Mesothelial cell of epicardium (in vitro differentiated cells): ENCODE results near the gene C1orf52. TPM values are rescaled to one million over a fixed set of nuclear protein-coding genes. Genes with fewer than 3 reads are reported as not detected.

Experiments used
- DNase-seq, 2 experiments: peaks; one replicate each; pipeline ENCODE4 v3.0.0; 2021; ENCODE audit warnings: low spot score in 2 of 2; ENCODE audit not compliant: unreplicated experiment in 2 of 2
- H3K27ac Mint-ChIP-seq: 2 replicates; pipeline ENCODE4 v1.8.0; 2021; ENCODE audit warnings: mixed read lengths
- H3K27me3 Mint-ChIP-seq: 2 replicates; pipeline ENCODE4 v1.8.0; 2021; ENCODE audit warnings: low read depth, mixed read lengths
- H3K36me3 Mint-ChIP-seq: 2 replicates; pipeline ENCODE4 v1.8.0; 2021; ENCODE audit warnings: mixed read lengths
- H3K4me1 Mint-ChIP-seq: 2 replicates; pipeline ENCODE4 v1.8.0; 2021; ENCODE audit warnings: mixed read lengths
- H3K4me3 Mint-ChIP-seq: 2 replicates; pipeline ENCODE4 v1.8.0; 2021; ENCODE audit warnings: mild to moderate bottlenecking, moderate library complexity, mixed read lengths
- H3K9me3 Mint-ChIP-seq: 2 replicates; pipeline ENCODE4 v1.8.0; 2021; ENCODE audit warnings: mixed read lengths
- CTCF ChIP-seq: fragments of 200-600 bp; sonication (generic); IDR thresholded peaks from one replicate; pipeline ENCODE4 v1.5.0; 2021; ENCODE audit warnings: antibody characterized with exemption; ENCODE audit not compliant: unreplicated experiment
- total RNA-seq: library from RNA; stranded (reverse); gene quantifications from 3 replicates; pipeline ENCODE4 v1.2.1, GENCODE V29; 2021

Gene C1orf52
- total RNA-seq, 1 donor from 2014 or later: 48.2 TPM

- no peak overlapping the region for H3K4me3 Mint-ChIP-seq
- no peak for DNase-seq
- H3K9me3 Mint-ChIP-seq: no peaks in the 10 kb centered on the region
- H3K36me3 Mint-ChIP-seq: no peaks in the 10 kb centered on the region
- TF ChIP-seq CTCF: no peak
- peaks cover 41% of the 10 kb centered on the region for H3K4me1 Mint-ChIP-seq
- H3K27ac Mint-ChIP-seq: peak overlapping the region; percentile 92
- no peaks in the 10 kb centered on the region for H3K27me3 Mint-ChIP-seq
These were observed 18.8 kb downstream of the C1orf52 start for GRCh38 chr1:85240643-85241042.

GRCh38 chr1:85240174-85240601, 19.3 kb downstream of the C1orf52 start:
- Mint-ChIP-seq H3K9me3 (no peaks in the 10 kb centered on the region), H3K27ac (peak overlapping the region; percentile 92), H3K4me1 (peaks cover 36% of the 10 kb centered on the region), H3K36me3 (no peaks in the 10 kb centered on the region), H3K27me3 (no peaks in the 10 kb centered on the region), H3K4me3 (no peak overlapping the region)
- no peak for DNase-seq
- no peak for TF ChIP-seq CTCF

GRCh38 chr1:85237613-85238012, 21.8 kb downstream of the C1orf52 start:
- no peaks in the 10 kb centered on the region for H3K36me3 Mint-ChIP-seq
- H3K27me3 Mint-ChIP-seq: no peaks in the 10 kb centered on the region
- DNase-seq: no peak
- peaks cover 20% of the 10 kb centered on the region for H3K4me1 Mint-ChIP-seq
- TF ChIP-seq CTCF: no peak
- no peak overlapping the region for H3K4me3 Mint-ChIP-seq
- H3K9me3 Mint-ChIP-seq: no peaks in the 10 kb centered on the region
- no peak overlapping the region for H3K27ac Mint-ChIP-seq

GRCh38 chr1:85230305-85230977, 29.0 kb downstream of the C1orf52 start:
- DNase-seq: no peak
- H3K27me3 Mint-ChIP-seq: no peaks in the 10 kb centered on the region
- H3K27ac Mint-ChIP-seq: no peak overlapping the region

GRCh38 chr1:85229574-85230097, 29.8 kb downstream of the C1orf52 start:
- Mint-ChIP-seq H3K27me3 (no peaks in the 10 kb centered on the region), H3K4me1 (peaks cover 36% of the 10 kb centered on the region), H3K36me3 (no peaks in the 10 kb centered on the region), H3K27ac (peak overlapping the region; percentile 78), H3K4me3 (no peak overlapping the region), H3K9me3 (no peaks in the 10 kb centered on the region)
- TF ChIP-seq CTCF: no peak
- no peak for DNase-seq

More at GRCh38 chr1:85230305-85230977, 29.0 kb downstream of the C1orf52 start:
- Mint-ChIP-seq H3K36me3 (no peaks in the 10 kb centered on the region), H3K9me3 (no peaks in the 10 kb centered on the region), H3K4me3 (no peak overlapping the region), H3K4me1 (peaks cover 28% of the 10 kb centered on the region)
- no peak for TF ChIP-seq CTCF
